ENCODE results near the gene RNF208.

Gene RNF208

GRCh38 chr9:137227853-137228505 lies 5.9 kb upstream of the RNF208 start:
- DNase-seq (ENCODE audit: low read depth in 3 of 3) = no peak

- peak; percentile 60 to 77 (median 70) for DNase-seq (ENCODE audit: low read depth in 3 of 3)
Observed at GRCh38 chr9:137227054-137227852, 5.2 kb upstream of the RNF208 start, which contains the start of gene RNF224. Gene RNF224, plus strand, starts transcription at chr9:137227502. Its CDS starts 834 bp downstream, at chr9:137228336.

GRCh38 chr9:137226338-137227053 lies 4.5 kb upstream of the RNF208 start:
- no peak for DNase-seq (ENCODE audit: low read depth in 3 of 3)

GRCh38 chr9:137225699-137226331 lies 3.8 kb upstream of the RNF208 start:
- DNase-seq (ENCODE audit: low read depth in 3 of 3) = no peak

GRCh38 chr9:137224830-137225694 lies 3.0 kb upstream of the RNF208 start, which contains the start of gene CYSRT1:
Gene CYSRT1, plus strand, starts transcription at chr9:137225174. Its CDS starts 448 bp downstream, at chr9:137225622.
- no peak for DNase-seq (ENCODE audit: low read depth in 3 of 3)

- peak; percentile 99 for DNase-seq (ENCODE audit: low read depth in 3 of 3)
Observed at GRCh38 chr9:137223078-137223970, 1.3 kb upstream of the RNF208 start.

GRCh38 chr9:137221506-137222111 lies 431 bp downstream of the RNF208 start:
- no peak for DNase-seq (ENCODE audit: low read depth in 3 of 3)

GRCh38 chr9:137221095-137221505 lies 940 bp downstream of the RNF208 start:
- DNase-seq (ENCODE audit: low read depth in 3 of 3) = no peak

GRCh38 chr9:137220317-137221094 lies 1.5 kb downstream of the RNF208 start:
- no peak for DNase-seq (ENCODE audit: low read depth in 3 of 3)

GRCh38 chr9:137219757-137220316 lies 2.2 kb downstream of the RNF208 start:
- DNase-seq (ENCODE audit: low read depth in 3 of 3) = no peak

- DNase-seq (ENCODE audit: low read depth in 3 of 3) = no peak
Observed at GRCh38 chr9:137218754-137219271, 3.2 kb downstream of the RNF208 start.

- DNase-seq (ENCODE audit: low read depth in 3 of 3) = no peak
Observed at GRCh38 chr9:137218212-137218753, 3.8 kb downstream of the RNF208 start.

- no peak for DNase-seq (ENCODE audit: low read depth in 3 of 3)
Observed at GRCh38 chr9:137217276-137218211, 4.5 kb downstream of the RNF208 start.

- no peak for DNase-seq (ENCODE audit: low read depth in 3 of 3)
Observed at GRCh38 chr9:137216188-137216965, 5.7 kb downstream of the RNF208 start.

- DNase-seq (ENCODE audit: low read depth in 3 of 3) = no peak
Observed at GRCh38 chr9:137215196-137215986, 6.6 kb downstream of the RNF208 start.

Data from stimulated activated CD4-positive, alpha-beta T cell treated with anti-CD3 and anti-CD28 coated beads, TNF-alpha, amount 100 ng/mL, for 48 hours (primary cell).